ENCODE data around the gene NUDT1.
A peak's percentile ranks its signal among the peaks of the same experiment; 100 is the strongest.

Gene NUDT1

DNA sequence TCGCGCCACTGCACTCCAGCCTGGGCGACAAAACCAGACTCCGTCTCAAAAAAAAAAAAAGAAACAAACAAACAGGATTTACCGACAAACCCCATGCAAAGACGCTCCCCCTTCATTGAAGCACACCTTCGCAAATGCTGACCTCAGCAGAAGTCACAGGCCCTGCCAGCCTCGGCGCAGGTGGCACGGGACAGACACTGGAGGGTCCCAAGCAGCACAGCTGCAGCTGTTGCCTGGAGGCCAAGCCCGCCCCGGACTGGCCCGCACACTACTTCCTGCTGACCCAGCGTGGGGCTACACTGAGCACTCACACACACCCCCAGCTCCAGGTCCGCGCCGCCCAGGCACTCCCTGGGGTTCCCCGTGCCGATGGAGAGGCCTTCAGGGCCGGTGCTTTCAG lies 41.0 kb downstream of the NUDT1 start:
- no peaks in the 10 kb centered on the region for H3K9me3 Mint-ChIP-seq
- no peaks in the 10 kb centered on the region for H3K27me3 Mint-ChIP-seq
- H3K36me3 Mint-ChIP-seq, result peaks cover 28 to 44% of the 10 kb centered on the region in 2 donors
- ATAC-seq (replicated peaks) (no peak), DNase-seq (no peak)
- peak overlapping the region; percentile 80 for H3K27ac Mint-ChIP-seq
- peak overlapping the region in 1 of 2 donors; percentile 43 for H3K4me3 Mint-ChIP-seq
- H3K4me1 Mint-ChIP-seq, result peaks cover 32 to 54% of the 10 kb centered on the region in 2 donors

- Mint-ChIP-seq H3K36me3 (peaks cover 41 to 60% of the 10 kb centered on the region in 2 donors), H3K4me3 (peak overlapping the region; percentile 58 to 62), H3K9me3 (peaks cover 3 to 4% of the 10 kb centered on the region in 2 donors), H3K4me1 (peaks cover 31 to 67% of the 10 kb centered on the region in 2 donors), H3K27ac (peak overlapping the region; percentile 96), H3K27me3 (no peaks in the 10 kb centered on the region)
- ATAC-seq (replicated peaks) (peak; percentile 50 to 55), DNase-seq (no peak)
These were observed 45.7 kb downstream of the NUDT1 start for GRCh38 chr7:2287745-2288144.

- peaks cover 3 to 4% of the 10 kb centered on the region in 2 donors for H3K9me3 Mint-ChIP-seq
- H3K36me3 Mint-ChIP-seq, result peaks cover 40 to 58% of the 10 kb centered on the region in 2 donors
- H3K4me3 Mint-ChIP-seq, result peak overlapping the region; percentile 39 to 62
- H3K4me1 Mint-ChIP-seq, result peaks cover 26 to 59% of the 10 kb centered on the region in 2 donors
- DNase-seq (peak; percentile 83), ATAC-seq (replicated peaks) (peak; percentile 96 to 97)
- peak overlapping the region; percentile 96 for H3K27ac Mint-ChIP-seq
- H3K27me3 Mint-ChIP-seq, result no peaks in the 10 kb centered on the region
These were observed 46.5 kb downstream of the NUDT1 start for GRCh38 chr7:2288503-2288902.

DNA sequence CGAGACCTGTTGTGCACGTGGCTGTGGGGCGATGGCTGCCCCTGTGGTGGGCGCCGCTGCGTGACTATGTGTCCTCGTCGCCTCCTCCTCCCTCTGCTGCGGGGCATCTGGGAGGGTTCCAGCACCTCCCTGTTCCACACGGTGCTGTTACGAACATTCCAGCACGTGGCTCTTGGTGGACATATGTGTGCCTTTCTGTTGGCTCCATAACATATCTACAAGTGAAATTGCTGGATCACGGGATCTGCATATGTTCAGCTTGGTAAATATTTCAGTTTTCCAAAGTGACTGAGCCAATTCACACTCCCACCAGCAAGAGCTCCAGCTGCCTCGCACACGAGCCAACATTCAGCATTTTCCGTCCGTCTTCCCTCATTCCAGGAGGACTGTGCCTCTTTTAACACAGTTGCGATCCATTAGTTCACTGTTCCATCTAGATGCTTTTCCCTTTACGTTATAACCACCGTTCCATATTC lies 47.1 kb downstream of the NUDT1 start:
- no peaks in the 10 kb centered on the region for H3K27me3 Mint-ChIP-seq
- ATAC-seq (replicated peaks), result no peak
- H3K4me3 Mint-ChIP-seq, result peak overlapping the region; percentile 39 to 71
- DNase-seq, result no peak
- peak overlapping the region; percentile 96 for H3K27ac Mint-ChIP-seq
- H3K36me3 Mint-ChIP-seq, result peaks cover 38 to 54% of the 10 kb centered on the region in 2 donors
- peaks cover 25 to 59% of the 10 kb centered on the region in 2 donors for H3K4me1 Mint-ChIP-seq
- H3K9me3 Mint-ChIP-seq, result peaks cover 3 to 4% of the 10 kb centered on the region in 2 donors

GRCh38 chr7:2289621-2290020 lies 47.6 kb downstream of the NUDT1 start:
- Mint-ChIP-seq H3K27ac (peak overlapping the region; percentile 96), H3K4me1 (peaks cover 29 to 59% of the 10 kb centered on the region in 2 donors), H3K36me3 (peaks cover 38 to 59% of the 10 kb centered on the region in 2 donors), H3K9me3 (peaks cover 3 to 4% of the 10 kb centered on the region in 2 donors), H3K4me3 (peak overlapping the region; percentile 39 to 71), H3K27me3 (no peaks in the 10 kb centered on the region)
- ATAC-seq (replicated peaks) (no peak), DNase-seq (no peak)

DNA sequence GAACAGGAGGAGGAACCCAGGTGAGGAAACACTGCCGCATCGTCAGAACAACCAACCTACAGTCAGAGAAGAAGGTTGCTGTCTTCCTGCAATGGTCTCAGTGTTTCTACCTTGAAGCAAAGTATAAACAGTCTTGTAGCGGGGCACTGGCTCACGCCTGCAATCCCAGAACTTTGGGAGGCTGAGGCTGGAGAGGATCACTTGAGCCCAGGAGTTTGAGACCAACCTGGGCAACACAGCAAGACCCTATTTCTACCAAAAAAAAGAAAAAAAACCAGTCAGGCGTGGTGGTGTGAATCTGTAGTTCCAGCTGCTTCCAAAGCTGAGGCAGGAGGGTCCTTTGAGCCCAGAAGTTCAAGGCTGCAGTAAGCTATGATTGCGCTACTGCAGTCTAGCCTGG lies 48.9 kb downstream of the NUDT1 start:
- no peaks in the 10 kb centered on the region for H3K27me3 Mint-ChIP-seq
- H3K9me3 Mint-ChIP-seq, result peaks cover 3 to 4% of the 10 kb centered on the region in 2 donors
- peaks cover 43 to 61% of the 10 kb centered on the region in 2 donors for H3K36me3 Mint-ChIP-seq
- H3K27ac Mint-ChIP-seq, result peak overlapping the region; percentile 82
- ATAC-seq (replicated peaks), result no peak
- no peak for DNase-seq
- no peak overlapping the region for H3K4me3 Mint-ChIP-seq
- H3K4me1 Mint-ChIP-seq, result peaks cover 33 to 61% of the 10 kb centered on the region in 2 donors

- H3K27me3 Mint-ChIP-seq, result no peaks in the 10 kb centered on the region
- H3K9me3 Mint-ChIP-seq, result peaks cover 0 to 2% of the 10 kb centered on the region in 2 donors
- H3K4me1 Mint-ChIP-seq, result peaks cover 48 to 74% of the 10 kb centered on the region in 2 donors
- peak overlapping the region; percentile 23 to 57 for H3K4me3 Mint-ChIP-seq
- H3K27ac Mint-ChIP-seq, result peak overlapping the region; percentile 89
- H3K36me3 Mint-ChIP-seq, result peaks cover 47 to 71% of the 10 kb centered on the region in 2 donors
- no peak for DNase-seq
- ATAC-seq (replicated peaks), result no peak
These were observed 54.1 kb downstream of the NUDT1 start for GRCh38 chr7:2295936-2296620.

- H3K36me3 Mint-ChIP-seq, result peaks cover 51 to 74% of the 10 kb centered on the region in 2 donors
- peaks cover 51 to 76% of the 10 kb centered on the region in 2 donors for H3K4me1 Mint-ChIP-seq
- ATAC-seq (replicated peaks) (peak in 1 of 2 donors; percentile 8), DNase-seq (no peak)
- H3K4me3 Mint-ChIP-seq, result peak overlapping the region; percentile 41 to 57
- H3K27me3 Mint-ChIP-seq, result no peaks in the 10 kb centered on the region
- peak overlapping the region; percentile 89 for H3K27ac Mint-ChIP-seq
- H3K9me3 Mint-ChIP-seq, result no peaks in the 10 kb centered on the region
These were observed 54.8 kb downstream of the NUDT1 start for GRCh38 chr7:2296832-2297231.

GRCh38 chr7:2299131-2299829 lies 57.3 kb downstream of the NUDT1 start:
- Mint-ChIP-seq H3K27ac (peak overlapping the region; percentile 98), H3K4me3 (peak overlapping the region; percentile 75 to 76), H3K9me3 (no peaks in the 10 kb centered on the region), H3K36me3 (peaks cover 59 to 75% of the 10 kb centered on the region in 2 donors), H3K4me1 (peaks cover 56 to 81% of the 10 kb centered on the region in 2 donors), H3K27me3 (no peaks in the 10 kb centered on the region)
- peak; percentile 82 to 83 for ATAC-seq (replicated peaks)
- peak; percentile 87 for DNase-seq

GRCh38 chr7:2299870-2300512 lies 58.0 kb downstream of the NUDT1 start:
- H3K4me3 Mint-ChIP-seq, result peak overlapping the region; percentile 75 to 76
- H3K9me3 Mint-ChIP-seq, result no peaks in the 10 kb centered on the region

More at GRCh38 chr7:2299870-2300512, 58.0 kb downstream of the NUDT1 start:
- H3K4me1 Mint-ChIP-seq, result peaks cover 56 to 83% of the 10 kb centered on the region in 2 donors
- DNase-seq (peak; percentile 44), ATAC-seq (replicated peaks) (peak; percentile 58 to 61)
- no peaks in the 10 kb centered on the region for H3K27me3 Mint-ChIP-seq
- H3K27ac Mint-ChIP-seq, result peak overlapping the region; percentile 98
- H3K36me3 Mint-ChIP-seq, result peaks cover 65 to 79% of the 10 kb centered on the region in 2 donors
